ENCODE measurements around the gene TAS2R46. TPM values are rescaled to one million over a fixed set of nuclear protein-coding genes. Genes with fewer than 3 reads are reported as not detected.
"Not testable (repeated sequence)": the region's sequence is repeated elsewhere in the genome, so short reads cannot be mapped to it uniquely, and the experiment has no call there.

The TAS2R46 gene, protein sequence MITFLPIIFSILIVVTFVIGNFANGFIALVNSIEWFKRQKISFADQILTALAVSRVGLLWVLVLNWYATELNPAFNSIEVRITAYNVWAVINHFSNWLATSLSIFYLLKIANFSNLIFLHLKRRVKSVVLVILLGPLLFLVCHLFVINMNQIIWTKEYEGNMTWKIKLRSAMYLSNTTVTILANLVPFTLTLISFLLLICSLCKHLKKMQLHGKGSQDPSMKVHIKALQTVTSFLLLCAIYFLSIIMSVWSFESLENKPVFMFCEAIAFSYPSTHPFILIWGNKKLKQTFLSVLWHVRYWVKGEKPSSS
- polyA plus RNA-seq, result under 1 TPM in 1 of 4 donors, not detected in 3; 0.24 TPM
- long read RNA-seq, donor 1, result 0 reads
- long read RNA-seq, donor 2, result 0 reads
- long read RNA-seq, donor 3, result 0 reads
- long read RNA-seq, donor 4, result 0 reads
- long read RNA-seq, donor 5, result 0 reads
- long read RNA-seq, donor 6, result 0 reads
- long read RNA-seq, donor 7, result 0 reads
- long read RNA-seq, donor 8, result 0 reads
- long read RNA-seq, donor 9, result 0 reads
- long read RNA-seq, donor 10, result 0 reads

DNA sequence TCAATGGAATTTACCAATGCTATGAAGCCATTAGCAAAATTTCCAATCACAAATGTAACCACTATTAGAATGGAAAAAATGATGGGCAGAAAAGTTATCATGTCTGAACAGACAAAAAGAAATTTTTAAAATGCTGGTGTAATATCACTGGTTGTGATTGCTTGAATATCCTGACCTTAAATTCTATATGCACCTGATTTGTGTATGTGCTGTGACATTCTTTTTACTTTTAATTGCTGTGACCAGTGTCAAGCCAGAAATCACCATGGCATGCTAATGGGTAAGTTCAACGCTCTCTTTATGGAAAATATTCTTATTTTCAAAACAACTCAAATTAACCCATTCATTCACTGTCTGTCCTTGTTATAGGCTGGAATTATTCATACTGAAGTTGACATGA lies at the start of gene TAS2R46:
Gene TAS2R46 (minus strand): TSS at position 101 of the 400 bp plus-strand sequence. CDS start 0 bp downstream, at position 101.
- not testable (repeated sequence) for H3K27me3 ChIP-seq (ENCODE audit: control insufficient read depth in 3 of 3, insufficient read depth in 3 of 3, low read length in 3 of 3); H3K36me3 ChIP-seq (ENCODE audit: control insufficient read depth in 3 of 3, insufficient read depth in 2 of 3, low read depth in 1 of 3, low read length in 3 of 3); H3K27ac ChIP-seq (ENCODE audit: low read depth in 1 of 3, low read length in 2 of 3); DNase-seq; H3K9me3 ChIP-seq (ENCODE audit: control insufficient read depth in 2 of 2, insufficient read depth in 1 of 2, low read depth in 1 of 2, low read length in 1 of 2); H3K4me1 ChIP-seq (ENCODE audit: control insufficient read depth in 3 of 3, insufficient read depth in 2 of 3, low read depth in 1 of 3, low read length in 2 of 3); H3K4me3 ChIP-seq (ENCODE audit: low read depth in 1 of 3, low read length in 3 of 3)
- FAIRE-seq, result peak; percentile 19
- 87 to 98% (median 94%) methylated on average over 1 of the region's 1 CpG for WGBS, 3 donors

DNA sequence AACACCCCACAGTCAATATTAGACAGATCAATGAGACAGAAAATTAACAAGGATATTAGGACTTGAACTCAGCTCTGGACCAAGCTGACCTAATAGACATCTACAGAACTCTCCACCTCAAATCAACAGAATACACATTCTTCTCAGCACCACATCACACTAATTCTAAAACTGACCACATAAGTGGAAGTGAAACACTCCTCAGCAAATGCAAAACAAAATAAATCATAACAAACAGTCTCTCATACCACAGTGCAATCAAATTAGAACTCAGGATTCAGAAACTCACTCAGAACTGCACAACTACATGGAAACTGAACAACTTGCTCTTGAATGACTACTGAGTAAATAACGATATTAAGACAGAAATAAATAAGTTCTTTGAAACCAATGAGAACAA lies 49.1 kb upstream of the TAS2R46 start:
- not testable (repeated sequence) for H3K4me1 ChIP-seq (ENCODE audit: control insufficient read depth in 3 of 3, insufficient read depth in 2 of 3, low read depth in 1 of 3, low read length in 2 of 3); H3K27me3 ChIP-seq (ENCODE audit: control insufficient read depth in 3 of 3, insufficient read depth in 3 of 3, low read length in 3 of 3); H3K27ac ChIP-seq (ENCODE audit: low read depth in 1 of 3, low read length in 2 of 3); DNase-seq; H3K4me3 ChIP-seq (ENCODE audit: low read depth in 1 of 3, low read length in 3 of 3); FAIRE-seq
- H3K36me3 ChIP-seq (ENCODE audit: control insufficient read depth in 3 of 3, insufficient read depth in 2 of 3, low read depth in 1 of 3, low read length in 3 of 3), result peaks cover 0 to 13% (median 0%) of the 10 kb centered on the region in 3 donors
- WGBS, 3 donors, result 71 to 88% (median 84%) methylated on average over 1 of the region's 1 CpG
- H3K9me3 ChIP-seq (ENCODE audit: control insufficient read depth in 2 of 2, insufficient read depth in 1 of 2, low read depth in 1 of 2, low read length in 1 of 2), result peaks cover 0 to 21% of the 10 kb centered on the region in 2 donors

DNA sequence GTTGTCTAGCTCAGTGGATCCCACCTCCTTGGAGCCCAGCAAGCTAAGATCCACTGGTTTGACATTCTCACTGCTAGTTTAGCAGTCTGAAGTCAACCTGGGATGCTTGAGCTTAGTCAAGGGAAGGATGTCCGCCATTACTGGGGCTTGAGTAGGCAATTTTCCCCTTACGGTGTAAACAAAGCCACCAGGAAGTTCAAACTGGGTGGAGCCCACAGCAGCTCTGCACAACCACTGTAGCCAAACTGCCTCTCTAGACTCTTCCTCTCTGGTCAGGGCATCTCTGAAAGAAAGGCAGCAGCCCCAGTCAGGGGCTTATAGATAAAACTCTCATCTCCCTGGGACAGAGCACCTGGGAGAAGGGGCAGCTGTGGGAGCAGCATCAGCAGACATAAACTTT lies 46.8 kb upstream of the TAS2R46 start:
- Histone ChIP-seq H3K9me3 (ENCODE audit: control insufficient read depth in 2 of 2, insufficient read depth in 1 of 2, low read depth in 1 of 2, low read length in 1 of 2) (peaks cover 0 to 17% of the 10 kb centered on the region in 2 donors), H3K27ac (ENCODE audit: low read depth in 1 of 3, low read length in 2 of 3) (no peak overlapping the region), H3K4me3 (ENCODE audit: low read depth in 1 of 3, low read length in 3 of 3) (no peak overlapping the region), H3K36me3 (ENCODE audit: control insufficient read depth in 3 of 3, insufficient read depth in 2 of 3, low read depth in 1 of 3, low read length in 3 of 3) (peaks cover 0 to 13% (median 0%) of the 10 kb centered on the region in 3 donors), H3K4me1 (ENCODE audit: control insufficient read depth in 3 of 3, insufficient read depth in 2 of 3, low read depth in 1 of 3, low read length in 2 of 3) (no peaks in the 10 kb centered on the region), H3K27me3 (ENCODE audit: control insufficient read depth in 3 of 3, insufficient read depth in 3 of 3, low read length in 3 of 3) (no peaks in the 10 kb centered on the region)
- FAIRE-seq (no peak), DNase-seq (no peak)
- WGBS, 3 donors, result 80 to 100% (median 87%) methylated on average over 2 of the region's 2 CpGs

DNA sequence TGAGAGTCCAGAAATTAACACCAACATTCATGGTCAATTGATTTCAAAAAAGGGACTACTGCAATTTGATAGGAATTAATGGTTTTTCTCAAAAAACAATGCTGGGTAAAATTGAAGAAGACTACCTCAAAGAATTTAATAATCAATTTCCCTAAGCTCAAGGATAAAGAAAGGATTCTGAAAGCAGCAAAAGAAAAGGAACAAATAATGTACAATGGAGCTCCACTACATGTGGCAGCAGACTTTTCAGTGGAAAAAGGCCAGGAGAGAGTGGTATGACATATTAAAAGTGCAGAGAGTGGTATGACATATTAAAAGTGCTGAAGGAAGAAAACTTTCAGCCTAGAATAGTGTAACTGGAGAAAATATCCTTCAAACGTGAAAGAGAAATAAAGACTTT lies 45.6 kb upstream of the TAS2R46 start:
- Histone ChIP-seq H3K27me3 (ENCODE audit: control insufficient read depth in 3 of 3, insufficient read depth in 3 of 3, low read length in 3 of 3) (no peaks in the 10 kb centered on the region), H3K27ac (ENCODE audit: low read depth in 1 of 3, low read length in 2 of 3) (no peak overlapping the region), H3K4me3 (ENCODE audit: low read depth in 1 of 3, low read length in 3 of 3) (no peak overlapping the region), H3K9me3 (ENCODE audit: control insufficient read depth in 2 of 2, insufficient read depth in 1 of 2, low read depth in 1 of 2, low read length in 1 of 2) (peaks cover 0 to 17% of the 10 kb centered on the region in 2 donors), H3K36me3 (ENCODE audit: control insufficient read depth in 3 of 3, insufficient read depth in 2 of 3, low read depth in 1 of 3, low read length in 3 of 3) (peaks cover 0 to 13% (median 0%) of the 10 kb centered on the region in 3 donors), H3K4me1 (ENCODE audit: control insufficient read depth in 3 of 3, insufficient read depth in 2 of 3, low read depth in 1 of 3, low read length in 2 of 3) (no peaks in the 10 kb centered on the region)
- DNase-seq (no peak), FAIRE-seq (no peak)
- WGBS, 3 donors, result 90 to 96% (median 92%) methylated on average over 1 of the region's 1 CpG

DNA sequence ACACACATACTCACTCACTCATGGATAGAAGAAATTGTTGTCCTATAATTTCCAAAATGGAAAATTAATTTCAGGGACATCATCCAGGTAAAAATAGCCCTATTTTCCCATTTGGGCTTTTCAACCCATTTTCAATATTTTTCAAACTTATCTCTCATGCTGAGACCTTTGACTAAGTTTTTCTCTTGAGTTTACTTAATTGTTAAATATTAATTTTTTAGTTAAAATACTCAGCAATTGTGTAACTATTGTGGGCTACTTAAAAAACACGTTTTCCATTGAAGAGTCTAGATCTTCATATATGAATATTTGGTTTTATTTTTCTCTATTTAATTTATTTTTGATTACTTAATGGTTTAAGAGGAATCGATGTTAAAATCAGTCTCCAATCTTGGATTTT lies 44.2 kb upstream of the TAS2R46 start:
- peaks cover 0 to 13% (median 0%) of the 10 kb centered on the region in 3 donors for H3K36me3 ChIP-seq (ENCODE audit: control insufficient read depth in 3 of 3, insufficient read depth in 2 of 3, low read depth in 1 of 3, low read length in 3 of 3)
- no peak for FAIRE-seq
- H3K4me1 ChIP-seq (ENCODE audit: control insufficient read depth in 3 of 3, insufficient read depth in 2 of 3, low read depth in 1 of 3, low read length in 2 of 3), result no peaks in the 10 kb centered on the region
- no peaks in the 10 kb centered on the region for H3K27me3 ChIP-seq (ENCODE audit: control insufficient read depth in 3 of 3, insufficient read depth in 3 of 3, low read length in 3 of 3)
- no peak overlapping the region for H3K4me3 ChIP-seq (ENCODE audit: low read depth in 1 of 3, low read length in 3 of 3)
- H3K27ac ChIP-seq (ENCODE audit: low read depth in 1 of 3, low read length in 2 of 3), result no peak overlapping the region
- whole genome bisulfite sequencing, 3 donors, result 94 to 98% (median 97%) methylated on average over 2 of the region's 2 CpGs
- no peak for DNase-seq
- H3K9me3 ChIP-seq (ENCODE audit: control insufficient read depth in 2 of 2, insufficient read depth in 1 of 2, low read depth in 1 of 2, low read length in 1 of 2), result peaks cover 0 to 17% of the 10 kb centered on the region in 2 donors

DNA sequence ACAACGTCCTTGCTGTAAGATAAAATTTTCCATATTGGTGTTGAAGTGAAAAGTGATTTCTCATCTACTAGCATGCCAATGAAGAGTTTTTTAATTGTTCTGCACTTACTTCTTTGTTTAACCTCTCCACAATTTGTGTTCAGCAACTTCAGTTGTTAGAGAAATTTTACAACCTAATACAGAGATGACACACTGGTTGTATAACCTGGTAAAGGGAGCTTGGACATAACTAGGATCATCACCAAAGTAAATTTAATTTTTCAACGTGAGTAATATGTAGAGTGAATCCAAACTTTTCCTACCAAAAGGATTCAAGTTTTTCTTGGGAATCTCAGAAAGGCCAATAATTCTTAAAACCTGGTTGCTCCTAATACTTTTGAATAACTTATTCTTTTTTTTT lies 43.5 kb upstream of the TAS2R46 start:
- DNase-seq (no peak), FAIRE-seq (no peak)
- H3K9me3 ChIP-seq (ENCODE audit: control insufficient read depth in 2 of 2, insufficient read depth in 1 of 2, low read depth in 1 of 2, low read length in 1 of 2), result peaks cover 0 to 17% of the 10 kb centered on the region in 2 donors
- 47 to 71% (median 71%) methylated on average over 2 of the region's 2 CpGs for WGBS, 3 donors
- H3K27me3 ChIP-seq (ENCODE audit: control insufficient read depth in 3 of 3, insufficient read depth in 3 of 3, low read length in 3 of 3), result no peaks in the 10 kb centered on the region
- no peak overlapping the region for H3K27ac ChIP-seq (ENCODE audit: low read depth in 1 of 3, low read length in 2 of 3)
- H3K4me3 ChIP-seq (ENCODE audit: low read depth in 1 of 3, low read length in 3 of 3), result no peak overlapping the region
- peaks cover 0 to 17% (median 0%) of the 10 kb centered on the region in 3 donors for H3K36me3 ChIP-seq (ENCODE audit: control insufficient read depth in 3 of 3, insufficient read depth in 2 of 3, low read depth in 1 of 3, low read length in 3 of 3)
- no peaks in the 10 kb centered on the region for H3K4me1 ChIP-seq (ENCODE audit: control insufficient read depth in 3 of 3, insufficient read depth in 2 of 3, low read depth in 1 of 3, low read length in 2 of 3)

DNA sequence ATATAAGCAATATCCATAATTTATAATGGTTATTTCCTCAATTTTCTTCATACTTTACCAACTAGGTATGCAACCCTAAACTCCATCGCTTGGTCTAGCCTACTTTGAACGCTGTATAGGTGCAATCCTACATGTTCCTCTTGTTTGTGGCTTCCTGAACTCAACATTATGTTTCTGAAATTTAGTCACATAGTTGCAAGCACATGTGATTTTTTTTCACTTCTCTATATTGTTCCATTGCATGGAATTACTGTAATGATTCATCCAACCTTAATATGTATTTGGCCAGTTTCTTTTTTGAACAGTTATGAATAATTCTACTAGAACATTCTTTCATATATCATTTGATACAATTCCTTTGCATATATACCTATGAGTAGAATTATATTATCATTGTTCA lies 32.8 kb upstream of the TAS2R46 start:
- H3K27ac ChIP-seq (ENCODE audit: low read depth in 1 of 3, low read length in 2 of 3); DNase-seq; H3K4me3 ChIP-seq (ENCODE audit: low read depth in 1 of 3, low read length in 3 of 3); H3K4me1 ChIP-seq (ENCODE audit: control insufficient read depth in 3 of 3, insufficient read depth in 2 of 3, low read depth in 1 of 3, low read length in 2 of 3); FAIRE-seq; H3K9me3 ChIP-seq (ENCODE audit: control insufficient read depth in 2 of 2, insufficient read depth in 1 of 2, low read depth in 1 of 2, low read length in 1 of 2); H3K27me3 ChIP-seq (ENCODE audit: control insufficient read depth in 3 of 3, insufficient read depth in 3 of 3, low read length in 3 of 3); H3K36me3 ChIP-seq (ENCODE audit: control insufficient read depth in 3 of 3, insufficient read depth in 2 of 3, low read depth in 1 of 3, low read length in 3 of 3): not testable (repeated sequence)
- no CpG with 5 or more reads among the region's 2 CpGs for WGBS, 3 donors

DNA sequence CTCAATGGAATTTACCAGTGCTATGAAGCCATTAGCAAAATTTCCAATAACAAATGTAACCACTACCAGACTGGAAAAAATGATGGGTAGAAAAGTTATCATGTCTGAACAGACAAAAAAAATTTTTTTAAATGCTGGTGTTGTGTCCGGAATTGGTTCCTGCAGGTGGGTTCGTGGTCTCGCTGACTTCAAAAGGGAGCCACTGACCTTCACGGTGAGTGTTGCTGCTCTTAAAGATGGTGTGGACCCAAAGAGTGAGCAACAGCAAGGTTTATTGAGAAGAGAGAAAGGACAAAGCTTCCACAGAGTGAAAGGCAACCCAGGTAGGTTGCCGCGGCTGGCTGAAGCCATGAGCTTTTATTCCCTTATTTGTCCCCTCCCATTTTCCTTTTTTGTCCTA lies 30.0 kb upstream of the TAS2R46 start, which contains the start of gene TAS2R43:
Gene TAS2R43 (minus strand): TSS at position 186 of the 400 bp plus-strand sequence. CDS start 84 bp downstream, at position 102.
- DNase-seq, result no peak
- FAIRE-seq, result no peak
- Histone ChIP-seq H3K9me3 (ENCODE audit: control insufficient read depth in 2 of 2, insufficient read depth in 1 of 2, low read depth in 1 of 2, low read length in 1 of 2) (peaks cover 0 to 7% of the 10 kb centered on the region in 2 donors), H3K4me3 (ENCODE audit: low read depth in 1 of 3, low read length in 3 of 3) (no peak within 1 kb of the TSS), H3K27ac (ENCODE audit: low read depth in 1 of 3, low read length in 2 of 3) (no peak within 1 kb of the TSS), H3K4me1 (ENCODE audit: control insufficient read depth in 3 of 3, insufficient read depth in 2 of 3, low read depth in 1 of 3, low read length in 2 of 3) (no peaks in the 10 kb centered on the region), H3K36me3 (ENCODE audit: control insufficient read depth in 3 of 3, insufficient read depth in 2 of 3, low read depth in 1 of 3, low read length in 3 of 3) (peaks cover 0 to 4% (median 0%) of the 10 kb centered on the region in 3 donors), H3K27me3 (ENCODE audit: control insufficient read depth in 3 of 3, insufficient read depth in 3 of 3, low read length in 3 of 3) (no peaks in the 10 kb centered on the region)
- WGBS, 3 donors, result 93 to 100% (median 97%) methylated on average over 3 to 6 of the region's 6 CpGs

All from small intestine (tissue), 16 donors.